ENCODE results near the gene CAB39L. TPM values are rescaled to one million over a fixed set of nuclear protein-coding genes. Genes with fewer than 3 reads are reported as not detected.

CAB39L gene
- total and polyA plus RNA-seq, 9 of the 15 experiments (the other 6 are each of a cell fraction or from before 2014, with no cell fraction given) = 1.1 to 4.2 (median 2.6) TPM

DNA sequence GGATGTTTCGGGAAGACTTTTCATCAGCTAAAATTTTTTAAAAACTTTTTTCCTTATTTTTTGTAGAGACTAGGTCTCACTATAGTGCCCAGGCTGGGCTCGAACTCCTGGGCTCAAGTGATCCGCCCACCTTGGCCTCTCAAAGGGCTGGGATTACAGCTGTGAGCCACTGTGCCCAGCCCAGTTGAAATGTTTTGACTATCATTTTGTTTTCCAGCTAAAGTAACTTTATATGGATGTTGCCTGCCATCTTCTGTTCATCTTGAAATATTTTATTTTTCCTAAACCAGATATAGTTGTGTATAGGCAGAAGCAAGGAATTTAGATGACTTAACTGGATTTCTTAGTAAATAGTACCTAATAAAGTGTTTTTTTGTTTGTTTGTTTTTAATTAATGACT, 7.0 kb downstream of the CAB39L start:
- Histone ChIP-seq H3K36me3 (ENCODE audit: control insufficient read depth, insufficient read depth, low read length) (no peaks in the 10 kb centered on the region), H3K9me3 (replicated peaks; ENCODE audit: control insufficient read depth, insufficient read depth, low read depth, low read length) (no peaks in the 10 kb centered on the region), H3K9ac (ENCODE audit: insufficient read depth in 1 of 2, low read depth in 2 of 2, low read length in 2 of 2) (no peak overlapping the region), H3K27ac (ENCODE audit: extremely low read depth, low read depth, low read length) (no peak overlapping the region), H3K4me1 (replicated peaks in 1 of 2; ENCODE audit: control insufficient read depth in 2 of 2, insufficient read depth in 2 of 2, low read length in 2 of 2) (no peaks in the 10 kb centered on the region; a peak in 1 of 5 replicates), H3K27me3 (ENCODE audit: control insufficient read depth in 2 of 2, insufficient read depth in 2 of 2, low read length in 2 of 2) (no peaks in the 10 kb centered on the region), H2AFZ (ENCODE audit: low read depth, low read length) (no peak overlapping the region), H3K4me2 (ENCODE audit: insufficient read depth, low read length) (no peak overlapping the region), H3K4me3 (no peak overlapping the region), H4K20me1 (replicated peaks; ENCODE audit: control insufficient read depth, insufficient read depth, low read length) (no peaks in the 10 kb centered on the region), H3K9me1 (ENCODE audit: control insufficient read depth, insufficient read depth, low read length) (no peaks in the 10 kb centered on the region), H3K79me2 (ENCODE audit: control insufficient read depth, insufficient read depth, low read length) (no peaks in the 10 kb centered on the region)
- ChIA-PET CTCF (ENCODE audit: low intra/inter-chr PET ratio) (interaction anchor here (2.2 kb wide), 1 partner anchor 136 kb away, joined by 17 read pairs; no protein-coding TSS in a partner anchor), POLR2A (no interaction called here)
- in situ Hi-C loops (cut with MboI) = loop anchor here (10.0 kb wide), 1 partner anchor 132 kb away; no protein-coding TSS in a partner anchor
- intact Hi-C loops (cut with micrococcal nuclease) = loop anchor here (1.0 kb wide), 1 partner anchor 136 kb away; no protein-coding TSS in a partner anchor
- 33% methylated on average over 3 of the region's 3 CpGs for WGBS (ENCODE audit: insufficient coverage, low coverage, missing lambda C conversion rate)
- no peak for DNase-seq (ENCODE audit: extremely low read depth in 1 of 4, low spot score in 3 of 4)
- BruUV-seq (replicated peaks) = no TSS peak
- ATAC-seq = no peak; the same call in 2 of the 3 replicates
- FAIRE-seq = no peak
- TF ChIP-seq, protein P1, sequence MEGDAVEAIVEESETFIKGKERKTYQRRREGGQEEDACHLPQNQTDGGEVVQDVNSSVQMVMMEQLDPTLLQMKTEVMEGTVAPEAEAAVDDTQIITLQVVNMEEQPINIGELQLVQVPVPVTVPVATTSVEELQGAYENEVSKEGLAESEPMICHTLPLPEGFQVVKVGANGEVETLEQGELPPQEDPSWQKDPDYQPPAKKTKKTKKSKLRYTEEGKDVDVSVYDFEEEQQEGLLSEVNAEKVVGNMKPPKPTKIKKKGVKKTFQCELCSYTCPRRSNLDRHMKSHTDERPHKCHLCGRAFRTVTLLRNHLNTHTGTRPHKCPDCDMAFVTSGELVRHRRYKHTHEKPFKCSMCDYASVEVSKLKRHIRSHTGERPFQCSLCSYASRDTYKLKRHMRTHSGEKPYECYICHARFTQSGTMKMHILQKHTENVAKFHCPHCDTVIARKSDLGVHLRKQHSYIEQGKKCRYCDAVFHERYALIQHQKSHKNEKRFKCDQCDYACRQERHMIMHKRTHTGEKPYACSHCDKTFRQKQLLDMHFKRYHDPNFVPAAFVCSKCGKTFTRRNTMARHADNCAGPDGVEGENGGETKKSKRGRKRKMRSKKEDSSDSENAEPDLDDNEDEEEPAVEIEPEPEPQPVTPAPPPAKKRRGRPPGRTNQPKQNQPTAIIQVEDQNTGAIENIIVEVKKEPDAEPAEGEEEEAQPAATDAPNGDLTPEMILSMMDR (IDR thresholded peaks at IDR 0.05 in 2 of 3, conservative IDR thresholded peaks at IDR 0.05 in 1 of 3; ENCODE audit: insufficient read depth in 2 of 3, low read depth in 1 of 3, low read length in 3 of 3) = peak in 1 of 3 experiments; percentile 17; a peak in 2 of 6 replicates
- TF ChIP-seq RAD21 (CRISPR knock-in tag; conservative IDR thresholded peaks at IDR 0.05 in 1 of 2, IDR thresholded peaks at IDR 0.05 in 1 of 2) (peak; percentile 28 to 29; a peak in 2 of 4 replicates), NRF1 (conservative IDR thresholded peaks at IDR 0.05 in 1 of 2, IDR thresholded peaks at IDR 0.05 in 1 of 2) (no peak), MEF2D (tag; conservative IDR thresholded peaks at IDR 0.05; ENCODE audit: low read depth) (no peak), ZFX (CRISPR knock-in tag; IDR thresholded peaks at IDR 0.05) (no peak), ZC3H8 (IDR thresholded peaks at IDR 0.05) (no peak), BACH1 (tag; IDR thresholded peaks at IDR 0.05) (no peak)
- TF ChIP-seq, protein P2, sequence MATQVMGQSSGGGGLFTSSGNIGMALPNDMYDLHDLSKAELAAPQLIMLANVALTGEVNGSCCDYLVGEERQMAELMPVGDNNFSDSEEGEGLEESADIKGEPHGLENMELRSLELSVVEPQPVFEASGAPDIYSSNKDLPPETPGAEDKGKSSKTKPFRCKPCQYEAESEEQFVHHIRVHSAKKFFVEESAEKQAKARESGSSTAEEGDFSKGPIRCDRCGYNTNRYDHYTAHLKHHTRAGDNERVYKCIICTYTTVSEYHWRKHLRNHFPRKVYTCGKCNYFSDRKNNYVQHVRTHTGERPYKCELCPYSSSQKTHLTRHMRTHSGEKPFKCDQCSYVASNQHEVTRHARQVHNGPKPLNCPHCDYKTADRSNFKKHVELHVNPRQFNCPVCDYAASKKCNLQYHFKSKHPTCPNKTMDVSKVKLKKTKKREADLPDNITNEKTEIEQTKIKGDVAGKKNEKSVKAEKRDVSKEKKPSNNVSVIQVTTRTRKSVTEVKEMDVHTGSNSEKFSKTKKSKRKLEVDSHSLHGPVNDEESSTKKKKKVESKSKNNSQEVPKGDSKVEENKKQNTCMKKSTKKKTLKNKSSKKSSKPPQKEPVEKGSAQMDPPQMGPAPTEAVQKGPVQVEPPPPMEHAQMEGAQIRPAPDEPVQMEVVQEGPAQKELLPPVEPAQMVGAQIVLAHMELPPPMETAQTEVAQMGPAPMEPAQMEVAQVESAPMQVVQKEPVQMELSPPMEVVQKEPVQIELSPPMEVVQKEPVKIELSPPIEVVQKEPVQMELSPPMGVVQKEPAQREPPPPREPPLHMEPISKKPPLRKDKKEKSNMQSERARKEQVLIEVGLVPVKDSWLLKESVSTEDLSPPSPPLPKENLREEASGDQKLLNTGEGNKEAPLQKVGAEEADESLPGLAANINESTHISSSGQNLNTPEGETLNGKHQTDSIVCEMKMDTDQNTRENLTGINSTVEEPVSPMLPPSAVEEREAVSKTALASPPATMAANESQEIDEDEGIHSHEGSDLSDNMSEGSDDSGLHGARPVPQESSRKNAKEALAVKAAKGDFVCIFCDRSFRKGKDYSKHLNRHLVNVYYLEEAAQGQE (IDR thresholded peaks at IDR 0.05; ENCODE audit: borderline replicate concordance) = peak; percentile 26; the same call in 1 of the 2 replicates
- TF ChIP-seq, protein P2 (CRISPR knock-in tag; IDR thresholded peaks at IDR 0.05; ENCODE audit: low read depth) = no peak

Data from K562 (cell line).